Measurements from ENCODE around the gene FBLIM1.

The FBLIM1 gene

GRCh38 chr1:15771836-15772515, 13.4 kb downstream of the FBLIM1 start:
- Histone ChIP-seq H3K4me3 (ENCODE audit: low read length) (no peak overlapping the region), H3K4me1 (ENCODE audit: control insufficient read depth, low read length) (no peaks in the 10 kb centered on the region), H3K9me2 (replicated peaks; ENCODE audit: control insufficient read depth, low read length) (no peaks in the 10 kb centered on the region), H3K9me3 (ENCODE audit: control insufficient read depth, insufficient read depth, low read length) (no peaks in the 10 kb centered on the region), H3K27ac (ENCODE audit: low read depth, low read length) (no peak overlapping the region), H3K27me3 (ENCODE audit: control insufficient read depth, low read length) (peaks cover 9% of the 10 kb centered on the region; the same call in 1 of the 2 replicates), H3K79me2 (ENCODE audit: control insufficient read depth, low read length) (no peaks in the 10 kb centered on the region), H3K4me2 (ENCODE audit: low read length) (no peak overlapping the region), H4K20me1 (ENCODE audit: control insufficient read depth, insufficient read depth, low read depth, low read length) (no peaks in the 10 kb centered on the region), H3K36me3 (ENCODE audit: control insufficient read depth, low read length) (no peaks in the 10 kb centered on the region), H3F3A (ENCODE audit: control insufficient read depth, insufficient read depth) (no peaks in the 10 kb centered on the region)
- TF ChIP-seq CTCF (IDR thresholded peaks at IDR 0.05; ENCODE audit: low read depth, low read length, poor library complexity, severe bottlenecking): no peak
- no peak for TF ChIP-seq EZH2phosphoT487 (IDR thresholded peaks at IDR 0.05; ENCODE audit: borderline replicate concordance, low read length)

GRCh38 chr1:15775706-15776105, 17.1 kb downstream of the FBLIM1 start:
- Histone ChIP-seq H3K4me3 (ENCODE audit: low read length) (no peak overlapping the region), H3K9me2 (replicated peaks; ENCODE audit: control insufficient read depth, low read length) (no peaks in the 10 kb centered on the region), H3F3A (ENCODE audit: control insufficient read depth, insufficient read depth) (no peaks in the 10 kb centered on the region), H3K9me3 (ENCODE audit: control insufficient read depth, insufficient read depth, low read length) (no peaks in the 10 kb centered on the region), H3K27ac (ENCODE audit: low read depth, low read length) (no peak overlapping the region), H3K4me2 (ENCODE audit: low read length) (no peak overlapping the region), H3K36me3 (ENCODE audit: control insufficient read depth, low read length) (no peaks in the 10 kb centered on the region), H3K4me1 (ENCODE audit: control insufficient read depth, low read length) (no peaks in the 10 kb centered on the region), H3K27me3 (ENCODE audit: control insufficient read depth, low read length) (peaks cover 9% of the 10 kb centered on the region; the same call in 1 of the 2 replicates), H4K20me1 (ENCODE audit: control insufficient read depth, insufficient read depth, low read depth, low read length) (no peaks in the 10 kb centered on the region), H3K79me2 (ENCODE audit: control insufficient read depth, low read length) (no peaks in the 10 kb centered on the region)
- TF ChIP-seq CTCF (IDR thresholded peaks at IDR 0.05; ENCODE audit: low read depth, low read length, poor library complexity, severe bottlenecking) (no peak), EZH2phosphoT487 (IDR thresholded peaks at IDR 0.05; ENCODE audit: borderline replicate concordance, low read length) (no peak)

- Histone ChIP-seq H3K4me3 (ENCODE audit: low read length) (no peak overlapping the region), H3K9me3 (ENCODE audit: control insufficient read depth, insufficient read depth, low read length) (no peaks in the 10 kb centered on the region), H3K4me1 (ENCODE audit: control insufficient read depth, low read length) (no peaks in the 10 kb centered on the region), H3K27me3 (ENCODE audit: control insufficient read depth, low read length) (peaks cover 2% of the 10 kb centered on the region; the same call in 1 of the 2 replicates), H4K20me1 (ENCODE audit: control insufficient read depth, insufficient read depth, low read depth, low read length) (no peaks in the 10 kb centered on the region), H3F3A (ENCODE audit: control insufficient read depth, insufficient read depth) (no peaks in the 10 kb centered on the region), H3K27ac (ENCODE audit: low read depth, low read length) (no peak overlapping the region), H3K9me2 (replicated peaks; ENCODE audit: control insufficient read depth, low read length) (no peaks in the 10 kb centered on the region), H3K4me2 (ENCODE audit: low read length) (no peak overlapping the region), H3K79me2 (ENCODE audit: control insufficient read depth, low read length) (no peaks in the 10 kb centered on the region), H3K36me3 (ENCODE audit: control insufficient read depth, low read length) (no peaks in the 10 kb centered on the region)
- TF ChIP-seq CTCF (IDR thresholded peaks at IDR 0.05; ENCODE audit: low read depth, low read length, poor library complexity, severe bottlenecking) (no peak), EZH2phosphoT487 (IDR thresholded peaks at IDR 0.05; ENCODE audit: borderline replicate concordance, low read length) (no peak)
Observed at GRCh38 chr1:15777909-15778707, 19.5 kb downstream of the FBLIM1 start.
